KBM-7 (cell line): ENCODE results near the gene RPS3.

Experiments
- DNase-seq: peaks from one replicate; pipeline ENCODE4 v3.0.0-alpha.2; 2015
- in situ Hi-C: fragments of 300-500 bp; cut with MboI; formaldehyde crosslinking; loops from 2 replicates; pipeline ENCODE4 v1.14.3; 2020; ENCODE audit warnings: low sequenced_read_pairs, low pct_unique_long_range_greater_than_20kb, mixed read lengths

Gene RPS3

GRCh38 chr11:75430714-75431532, 31.6 kb downstream of the RPS3 start:
- in situ Hi-C loops = no loop called here
- no peak for DNase-seq

GRCh38 chr11:75431533-75432525, 32.5 kb downstream of the RPS3 start:
- in situ Hi-C loops = no loop called here
- DNase-seq = no peak

GRCh38 chr11:75432911-75433321, 33.6 kb downstream of the RPS3 start, which contains the start of gene KLHL35:
KLHL35 (minus strand) TSS chr11:75433203; CDS start chr11:75430629, 2,574 bp downstream.
- in situ Hi-C loops = no loop called here
- DNase-seq = no peak

GRCh38 chr11:75433443-75433842, 34.1 kb downstream of the RPS3 start:
- DNase-seq = no peak
- in situ Hi-C loops = no loop called here

- in situ Hi-C loops = no loop called here
- DNase-seq = no peak
Measured at GRCh38 chr11:75434051-75434450, 34.7 kb downstream of the RPS3 start.

- no peak for DNase-seq
- in situ Hi-C loops = no loop called here
Measured at GRCh38 chr11:75434886-75435570, 35.7 kb downstream of the RPS3 start.

- in situ Hi-C loops = no loop called here
- no peak for DNase-seq
Measured at GRCh38 chr11:75435571-75435925, 36.2 kb downstream of the RPS3 start.

- in situ Hi-C loops = no loop called here
- DNase-seq = no peak
Measured at GRCh38 chr11:75436806-75437205, 37.5 kb downstream of the RPS3 start.

- DNase-seq = no peak
- in situ Hi-C loops = no loop called here
Measured at GRCh38 chr11:75437966-75438659, 38.8 kb downstream of the RPS3 start.

- DNase-seq = no peak
- in situ Hi-C loops = no loop called here
Measured at GRCh38 chr11:75439026-75439425, 39.7 kb downstream of the RPS3 start.

GRCh38 chr11:75439495-75440120, 40.3 kb downstream of the RPS3 start:
- no peak for DNase-seq
- in situ Hi-C loops = no loop called here

- in situ Hi-C loops = no loop called here
- DNase-seq = no peak
Measured at GRCh38 chr11:75440960-75441803, 41.9 kb downstream of the RPS3 start.

- in situ Hi-C loops = no loop called here
- no peak for DNase-seq
Measured at GRCh38 chr11:75441804-75442132, 42.5 kb downstream of the RPS3 start.

GRCh38 chr11:75442161-75442885, 43.0 kb downstream of the RPS3 start:
- in situ Hi-C loops = no loop called here
- DNase-seq = no peak

GRCh38 chr11:75443043-75443442, 43.7 kb downstream of the RPS3 start:
- in situ Hi-C loops = no loop called here
- no peak for DNase-seq

- in situ Hi-C loops = no loop called here
- peak; percentile 66 for DNase-seq
Measured at GRCh38 chr11:75445315-75445953, 46.1 kb downstream of the RPS3 start.

GRCh38 chr11:75447415-75447814, 48.1 kb downstream of the RPS3 start:
- DNase-seq = no peak
- in situ Hi-C loops = no loop called here
